K562 (cell line): ENCODE results near the gene PI4K2A. TPM values are rescaled to one million over a fixed set of nuclear protein-coding genes. Genes with fewer than 3 reads are reported as not detected.

ENCODE experiments used
- ATF3 ChIP-seq, 2 experiments: fragments of 450-650 bp in 1 of 2; sonication (generic) in 1 of 2; formaldehyde crosslinking in 1 of 2; IDR thresholded peaks in 1 of 2; conservative IDR thresholded peaks in 1 of 2; 2 replicates each; pipeline versions ENCODE4 v1.6.1 to v1.8.1; 2016 to 2023; ENCODE audit warnings: mild to moderate bottlenecking in 2 of 2, moderate library complexity in 2 of 2, inconsistent platforms in 1 of 2, missing genetic modification reagents in 1 of 2
- CC2D1A ChIP-seq: fragments of 450-650 bp; IDR thresholded peaks from 2 replicates; pipeline ENCODE4 v1.6.1; 2017; ENCODE audit warnings: mild to moderate bottlenecking
- POLR2A ChIP-seq: fragments of 450-650 bp; conservative IDR thresholded peaks from 2 replicates; pipeline ENCODE4 v1.6.1; 2016
- POLR2AphosphoS2 ChIP-seq: IDR thresholded peaks from 2 replicates; pipeline ENCODE4 v1.6.1; 2012; ENCODE audit warnings: low read length, improper control_type of control experiment
- POLR2AphosphoS5 ChIP-seq: IDR thresholded peaks from 2 replicates; pipeline ENCODE4 v1.6.1; 2011; ENCODE audit warnings: mild to moderate bottlenecking, low read depth, low read length, moderate library complexity; ENCODE audit not compliant: control insufficient read depth, insufficient read depth
- RAD21 ChIP-seq, 2 experiments: fragments of 250-450 bp in 1 of 2; fragments of 450-650 bp in 1 of 2; sonication (Bioruptor Pico) in 1 of 2; formaldehyde crosslinking in 1 of 2; IDR thresholded peaks in 1 of 2; conservative IDR thresholded peaks in 1 of 2; 2 replicates each; pipeline versions ENCODE4 v1.4.0 to v1.8.0; 2020 to 2022; ENCODE audit warnings: mild to moderate bottlenecking in 2 of 2, moderate library complexity in 1 of 2
- SMC3 ChIP-seq: conservative IDR thresholded peaks from 2 replicates; pipeline ENCODE4 v1.6.1; 2011; ENCODE audit warnings: low read depth, low read length, improper control_type of control experiment; ENCODE audit not compliant: insufficient read depth
- polyA plus RNA-seq, 8 experiments: library from polyadenylated mRNA; depleted of rRNA in 4 of 8; stranded (reverse) in 5 of 8; unstranded in 3 of 8; fragments of >200 nt; fragmentation: Nextera tagmentation in 2 of 8; fragmentation: Illumina TruSeq in 1 of 8; extraction: Ambion mirVana in 2 of 8; extraction: Trizol in 1 of 8; gene quantifications; 2 replicates each; pipeline versions ENCODE4 v1.2.1 to v1.2.3, GENCODE V29; 2011 to 2014; ENCODE audit warnings: inconsistent platforms in 1 of 8, missing spikeins in 1 of 8
- total RNA-seq, 7 experiments: library from RNA; depleted of rRNA in 6 of 7; stranded (reverse); fragments of >200 nt in 6 of 7; fragmentation: Illumina TruSeq in 2 of 7; extraction: Trizol in 2 of 7; gene quantifications; 2 replicates each; pipeline versions ENCODE4 v1.2.1 to v1.2.3, GENCODE V29; 2011 to 2021; ENCODE audit warnings: low replicate concordance in 1 of 7
- TF ChIP-seq, protein P1 (sequence below), 3 experiments: IDR thresholded peaks in 2 of 3; conservative IDR thresholded peaks in 1 of 3; 2 replicates each; pipeline ENCODE4 v1.5.1; 2011 to 2012; ENCODE audit warnings: low read length in 3 of 3, mild to moderate bottlenecking in 3 of 3, control low read depth in 2 of 3, improper control_type of control experiment in 1 of 3, inconsistent platforms in 1 of 3, low read depth in 1 of 3, mixed read lengths in 1 of 3, moderate library complexity in 1 of 3; ENCODE audit not compliant: insufficient read depth in 2 of 3
- TF ChIP-seq, protein P2 (sequence below): IDR thresholded peaks from 2 replicates; pipeline ENCODE4 v1.6.1; 2011; ENCODE audit warnings: borderline replicate concordance, low read depth, mild to moderate bottlenecking, moderate library complexity, low read length; ENCODE audit not compliant: insufficient read depth, poor library complexity, severe bottlenecking

Gene PI4K2A
- total and polyA plus RNA-seq, 9 of the 15 experiments (the other 6 are each of a cell fraction or from before 2014, with no cell fraction given) = 4.4 to 28.4 (median 16.5) TPM

DNA sequence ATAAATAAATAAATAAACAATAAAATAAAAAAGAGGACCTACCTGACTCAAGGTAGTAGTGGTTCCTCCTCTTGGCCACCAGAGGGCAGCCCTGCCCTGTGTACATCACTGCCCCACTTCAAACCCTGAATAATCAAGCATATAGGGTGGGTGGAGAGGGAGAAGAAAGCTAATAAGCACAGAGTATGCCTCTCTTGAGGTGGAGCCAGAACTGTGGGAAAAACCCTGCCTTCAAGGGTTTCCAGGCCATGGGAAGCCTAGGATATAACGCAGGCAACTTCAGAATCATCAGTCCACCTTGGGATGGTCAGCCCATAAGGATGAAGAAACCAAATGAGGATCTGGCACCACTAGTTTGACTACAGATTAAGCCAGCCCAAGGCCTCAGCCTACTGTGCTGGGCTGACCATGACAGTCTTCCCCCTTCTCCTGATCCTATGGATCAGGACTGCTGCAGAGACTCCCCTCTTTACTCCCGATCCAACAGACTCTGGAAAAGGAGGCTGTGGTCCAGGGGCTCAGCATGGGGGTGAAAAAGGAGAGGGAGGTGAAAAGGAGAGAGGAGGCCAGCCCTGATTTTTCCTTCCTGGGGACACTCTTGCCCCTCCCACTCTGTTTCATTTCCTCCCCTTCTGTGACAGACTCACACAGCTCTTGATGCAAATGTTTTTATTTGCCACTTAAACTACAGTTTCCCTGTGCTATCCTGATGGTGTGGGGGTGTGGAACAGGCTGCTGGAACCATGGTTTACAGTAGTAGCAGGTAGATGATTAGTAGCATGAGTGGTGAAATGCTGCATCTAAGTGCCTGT, 36.5 kb downstream of the PI4K2A start (continued):
- TF ChIP-seq CC2D1A (peak; percentile 50; the same call in 1 of the 2 replicates), POLR2AphosphoS2 (0 out of 2 replicates have a peak, but pooled peaks have one; percentile 80), SMC3 (peak; percentile 63), RAD21 (CRISPR knock-in tag; conservative IDR thresholded peaks at IDR 0.05 in 1 of 2, IDR thresholded peaks at IDR 0.05 in 1 of 2) (peak; percentile 65 to 70), ATF3 (IDR thresholded peaks at IDR 0.05) (no peak), ATF3 (CRISPR knock-in tag; conservative IDR thresholded peaks at IDR 0.05) (no peak), POLR2AphosphoS5 (peak; percentile 36; the same call in 1 of the 2 replicates), POLR2A (peak; percentile 56)
- TF ChIP-seq, protein P1, sequence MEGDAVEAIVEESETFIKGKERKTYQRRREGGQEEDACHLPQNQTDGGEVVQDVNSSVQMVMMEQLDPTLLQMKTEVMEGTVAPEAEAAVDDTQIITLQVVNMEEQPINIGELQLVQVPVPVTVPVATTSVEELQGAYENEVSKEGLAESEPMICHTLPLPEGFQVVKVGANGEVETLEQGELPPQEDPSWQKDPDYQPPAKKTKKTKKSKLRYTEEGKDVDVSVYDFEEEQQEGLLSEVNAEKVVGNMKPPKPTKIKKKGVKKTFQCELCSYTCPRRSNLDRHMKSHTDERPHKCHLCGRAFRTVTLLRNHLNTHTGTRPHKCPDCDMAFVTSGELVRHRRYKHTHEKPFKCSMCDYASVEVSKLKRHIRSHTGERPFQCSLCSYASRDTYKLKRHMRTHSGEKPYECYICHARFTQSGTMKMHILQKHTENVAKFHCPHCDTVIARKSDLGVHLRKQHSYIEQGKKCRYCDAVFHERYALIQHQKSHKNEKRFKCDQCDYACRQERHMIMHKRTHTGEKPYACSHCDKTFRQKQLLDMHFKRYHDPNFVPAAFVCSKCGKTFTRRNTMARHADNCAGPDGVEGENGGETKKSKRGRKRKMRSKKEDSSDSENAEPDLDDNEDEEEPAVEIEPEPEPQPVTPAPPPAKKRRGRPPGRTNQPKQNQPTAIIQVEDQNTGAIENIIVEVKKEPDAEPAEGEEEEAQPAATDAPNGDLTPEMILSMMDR (IDR thresholded peaks at IDR 0.05 in 2 of 3, conservative IDR thresholded peaks at IDR 0.05 in 1 of 3; ENCODE audit: insufficient read depth in 2 of 3, low read depth in 1 of 3, low read length in 3 of 3) = peak; percentile 70 to 77 (median 70)
- TF ChIP-seq, protein P2, sequence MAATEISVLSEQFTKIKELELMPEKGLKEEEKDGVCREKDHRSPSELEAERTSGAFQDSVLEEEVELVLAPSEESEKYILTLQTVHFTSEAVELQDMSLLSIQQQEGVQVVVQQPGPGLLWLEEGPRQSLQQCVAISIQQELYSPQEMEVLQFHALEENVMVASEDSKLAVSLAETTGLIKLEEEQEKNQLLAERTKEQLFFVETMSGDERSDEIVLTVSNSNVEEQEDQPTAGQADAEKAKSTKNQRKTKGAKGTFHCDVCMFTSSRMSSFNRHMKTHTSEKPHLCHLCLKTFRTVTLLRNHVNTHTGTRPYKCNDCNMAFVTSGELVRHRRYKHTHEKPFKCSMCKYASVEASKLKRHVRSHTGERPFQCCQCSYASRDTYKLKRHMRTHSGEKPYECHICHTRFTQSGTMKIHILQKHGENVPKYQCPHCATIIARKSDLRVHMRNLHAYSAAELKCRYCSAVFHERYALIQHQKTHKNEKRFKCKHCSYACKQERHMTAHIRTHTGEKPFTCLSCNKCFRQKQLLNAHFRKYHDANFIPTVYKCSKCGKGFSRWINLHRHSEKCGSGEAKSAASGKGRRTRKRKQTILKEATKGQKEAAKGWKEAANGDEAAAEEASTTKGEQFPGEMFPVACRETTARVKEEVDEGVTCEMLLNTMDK = peak; percentile 55
